ENCODE data around the gene RAD51B. TPM values are rescaled to one million over a fixed set of nuclear protein-coding genes. Genes with fewer than 3 reads are reported as not detected.

RAD51B gene
- total and polyA plus RNA-seq, 2 experiments from 2014 or later: 10.1 to 18.0 TPM

DNA sequence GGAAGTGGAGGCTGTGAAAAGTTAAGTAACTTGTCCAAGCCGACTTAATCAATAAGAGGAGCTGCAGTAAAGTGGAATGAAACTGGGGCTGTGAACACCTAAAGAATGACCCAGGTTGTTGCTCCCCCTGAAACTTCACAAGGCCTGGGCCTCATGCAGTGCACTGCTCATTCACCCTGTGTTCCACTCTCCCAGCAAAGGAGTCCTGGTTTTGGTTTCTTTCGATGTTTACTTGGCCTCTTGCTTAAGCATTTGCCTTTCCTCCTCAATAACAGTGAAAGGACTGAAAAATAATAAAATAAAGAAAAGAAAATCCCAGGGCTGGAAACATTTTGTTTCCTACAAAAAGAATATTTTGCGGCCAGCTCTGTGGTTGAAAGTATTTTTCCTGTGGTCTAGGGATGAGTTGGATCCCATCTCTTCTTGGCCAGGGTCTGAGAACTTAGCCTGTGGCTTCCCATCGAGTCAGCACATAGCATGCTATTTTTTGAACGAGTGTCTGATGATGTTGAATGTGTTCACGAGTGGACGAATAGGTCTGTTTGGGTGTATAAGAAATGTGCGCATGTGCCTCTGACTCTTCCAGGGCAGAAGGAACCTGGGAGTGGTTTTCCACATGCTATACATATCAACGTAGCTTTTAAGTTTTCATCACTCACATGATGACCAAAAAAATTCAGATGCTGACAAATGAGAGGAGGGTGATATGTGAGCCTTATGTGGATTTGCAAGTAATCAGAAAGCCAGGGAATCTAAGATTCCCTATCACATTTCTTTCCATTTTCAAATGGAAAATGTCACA lies 623.5 kb downstream of the RAD51B start:
- no peaks in the 10 kb centered on the region for H3K9me3 ChIP-seq (ENCODE audit: low read depth)
- H2AFZ ChIP-seq: no peak overlapping the region
- H3K4me3 ChIP-seq: no peak overlapping the region
- no peaks in the 10 kb centered on the region for H3K9me2 ChIP-seq (replicated peaks; ENCODE audit: insufficient read depth)
- TF ChIP-seq EZH2 (IDR thresholded peaks at IDR 0.05; ENCODE audit: borderline replicate concordance) (no peak), EZH2phosphoT487 (IDR thresholded peaks at IDR 0.05; ENCODE audit: low read depth, severe bottlenecking, unreplicated experiment) (no peak)
- TF ChIP-seq, protein P1, sequence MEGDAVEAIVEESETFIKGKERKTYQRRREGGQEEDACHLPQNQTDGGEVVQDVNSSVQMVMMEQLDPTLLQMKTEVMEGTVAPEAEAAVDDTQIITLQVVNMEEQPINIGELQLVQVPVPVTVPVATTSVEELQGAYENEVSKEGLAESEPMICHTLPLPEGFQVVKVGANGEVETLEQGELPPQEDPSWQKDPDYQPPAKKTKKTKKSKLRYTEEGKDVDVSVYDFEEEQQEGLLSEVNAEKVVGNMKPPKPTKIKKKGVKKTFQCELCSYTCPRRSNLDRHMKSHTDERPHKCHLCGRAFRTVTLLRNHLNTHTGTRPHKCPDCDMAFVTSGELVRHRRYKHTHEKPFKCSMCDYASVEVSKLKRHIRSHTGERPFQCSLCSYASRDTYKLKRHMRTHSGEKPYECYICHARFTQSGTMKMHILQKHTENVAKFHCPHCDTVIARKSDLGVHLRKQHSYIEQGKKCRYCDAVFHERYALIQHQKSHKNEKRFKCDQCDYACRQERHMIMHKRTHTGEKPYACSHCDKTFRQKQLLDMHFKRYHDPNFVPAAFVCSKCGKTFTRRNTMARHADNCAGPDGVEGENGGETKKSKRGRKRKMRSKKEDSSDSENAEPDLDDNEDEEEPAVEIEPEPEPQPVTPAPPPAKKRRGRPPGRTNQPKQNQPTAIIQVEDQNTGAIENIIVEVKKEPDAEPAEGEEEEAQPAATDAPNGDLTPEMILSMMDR (IDR thresholded peaks at IDR 0.05; ENCODE audit: poor library complexity): no peak
- H3K27me3 ChIP-seq: no peaks in the 10 kb centered on the region
- H4K20me1 ChIP-seq (ENCODE audit: insufficient read depth, poor library complexity, severe bottlenecking): no peaks in the 10 kb centered on the region
- no peak overlapping the region for H3K4me2 ChIP-seq
- WGBS (ENCODE audit: low lambda C conversion rate, missing lambda C conversion rate): 87% methylated on average over 9 of the region's 9 CpGs
- DNase-seq (ENCODE audit: low spot score): no peak
- no peaks in the 10 kb centered on the region for H3K79me2 ChIP-seq
- H3K27ac ChIP-seq: no peak overlapping the region
- peaks cover 4% of the 10 kb centered on the region for H3K4me1 ChIP-seq (ENCODE audit: insufficient read depth)
- no peaks in the 10 kb centered on the region for H3K36me3 ChIP-seq (replicated peaks; ENCODE audit: insufficient read depth, low read depth)

DNA sequence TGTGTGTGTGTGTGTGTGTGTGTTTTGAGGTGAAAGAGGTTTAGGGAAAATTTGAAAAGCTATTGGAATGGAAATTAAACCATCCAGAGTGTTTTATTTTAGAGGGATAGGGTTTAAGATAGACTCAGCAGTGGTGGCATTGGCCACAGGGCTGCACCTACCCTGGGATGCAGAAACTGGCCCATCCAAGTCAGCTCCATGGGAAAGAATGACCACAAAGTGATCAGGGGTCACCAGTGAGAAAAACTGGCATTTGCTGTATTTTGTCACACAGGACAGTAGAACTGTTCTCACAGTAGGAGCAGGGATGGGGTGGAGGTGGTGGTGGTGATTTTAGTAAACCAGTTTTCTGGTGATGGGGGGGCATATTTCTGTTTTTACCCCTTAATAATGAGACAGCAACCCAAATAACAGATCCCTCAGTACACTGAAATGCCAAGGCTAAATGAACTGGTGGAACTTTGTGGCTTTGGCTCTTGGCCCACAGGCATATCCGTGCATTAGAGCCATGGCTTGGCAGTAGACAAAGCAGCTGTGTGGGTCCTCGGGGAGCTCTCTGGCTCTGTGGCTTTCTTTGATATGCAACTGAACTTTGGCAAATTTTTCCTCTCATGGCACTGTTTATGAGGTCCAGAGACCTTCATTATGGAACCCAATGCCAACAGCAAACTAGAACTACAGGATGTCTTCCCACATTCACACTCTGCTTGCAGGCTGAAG lies 625.0 kb downstream of the RAD51B start:
- WGBS (ENCODE audit: low lambda C conversion rate, missing lambda C conversion rate): 57% methylated on average over 2 of the region's 2 CpGs
- TF ChIP-seq EZH2phosphoT487 (IDR thresholded peaks at IDR 0.05; ENCODE audit: low read depth, severe bottlenecking, unreplicated experiment) (no peak), EZH2 (IDR thresholded peaks at IDR 0.05; ENCODE audit: borderline replicate concordance) (no peak)
- TF ChIP-seq, protein P1 (IDR thresholded peaks at IDR 0.05; ENCODE audit: poor library complexity): no peak
- H3K9me2 ChIP-seq (replicated peaks; ENCODE audit: insufficient read depth): no peaks in the 10 kb centered on the region
- no peak overlapping the region for H3K4me3 ChIP-seq
- H3K4me2 ChIP-seq: no peak overlapping the region
- no peak overlapping the region for H3K27ac ChIP-seq
- no peaks in the 10 kb centered on the region for H3K36me3 ChIP-seq (replicated peaks; ENCODE audit: insufficient read depth, low read depth)
- H3K27me3 ChIP-seq: no peaks in the 10 kb centered on the region
- H3K4me1 ChIP-seq (ENCODE audit: insufficient read depth): peaks cover 12% of the 10 kb centered on the region
- no peak for DNase-seq (ENCODE audit: low spot score)
- H2AFZ ChIP-seq: no peak overlapping the region
- H3K9me3 ChIP-seq (ENCODE audit: low read depth): no peaks in the 10 kb centered on the region
- H3K79me2 ChIP-seq: no peaks in the 10 kb centered on the region
- H4K20me1 ChIP-seq (ENCODE audit: insufficient read depth, poor library complexity, severe bottlenecking): no peaks in the 10 kb centered on the region

DNA sequence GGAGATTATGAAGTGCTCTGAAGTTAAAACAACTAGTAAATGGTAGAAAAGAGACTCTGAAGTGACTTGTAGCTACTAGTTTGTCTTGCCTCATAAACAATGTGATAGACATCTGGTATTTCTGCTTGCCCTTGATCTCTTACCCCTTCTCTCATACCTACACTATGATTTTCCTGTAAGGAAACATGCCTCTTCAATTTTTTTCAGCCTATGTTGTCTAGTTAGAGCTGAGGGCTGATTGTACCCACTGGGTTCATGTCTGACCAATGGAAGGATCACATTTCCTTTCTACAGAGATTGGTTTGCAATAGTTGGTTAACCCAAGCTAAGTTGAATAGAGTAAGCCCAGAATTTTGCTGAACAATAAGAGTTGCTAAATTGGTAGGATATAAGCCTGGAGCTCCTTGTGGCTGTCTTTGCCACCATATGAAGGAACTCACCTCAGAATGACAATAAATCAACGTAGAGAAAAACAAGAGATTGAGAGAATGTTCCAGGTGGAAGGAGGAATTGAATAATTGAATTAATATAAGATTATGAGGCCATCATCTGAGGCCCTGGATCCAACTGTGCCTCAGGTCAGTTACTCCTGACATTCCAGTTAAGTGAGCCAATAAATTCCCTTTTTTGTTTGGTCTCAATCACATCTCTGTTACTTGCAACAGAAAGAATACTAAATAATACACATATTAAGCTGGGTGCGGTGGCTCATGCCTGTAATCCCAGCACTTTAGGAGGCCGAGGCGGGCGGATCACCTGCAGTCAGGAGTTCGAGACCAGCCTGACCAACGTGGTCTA lies 626.9 kb downstream of the RAD51B start:
- H3K4me1 ChIP-seq (ENCODE audit: insufficient read depth): peaks cover 13% of the 10 kb centered on the region
- 97% methylated on average over 7 of the region's 7 CpGs for WGBS (ENCODE audit: low lambda C conversion rate, missing lambda C conversion rate)
- no peaks in the 10 kb centered on the region for H3K79me2 ChIP-seq

More for the DNA sequence above, 626.9 kb downstream of the RAD51B start:
- no peaks in the 10 kb centered on the region for H3K9me3 ChIP-seq (ENCODE audit: low read depth)
- no peak overlapping the region for H3K27ac ChIP-seq
- H3K4me2 ChIP-seq: no peak overlapping the region
- no peak for DNase-seq (ENCODE audit: low spot score)
- H2AFZ ChIP-seq: no peak overlapping the region
- H3K36me3 ChIP-seq (replicated peaks; ENCODE audit: insufficient read depth, low read depth): no peaks in the 10 kb centered on the region
- H3K27me3 ChIP-seq: no peaks in the 10 kb centered on the region
- H4K20me1 ChIP-seq (ENCODE audit: insufficient read depth, poor library complexity, severe bottlenecking): no peaks in the 10 kb centered on the region
- no peak overlapping the region for H3K4me3 ChIP-seq
- H3K9me2 ChIP-seq (replicated peaks; ENCODE audit: insufficient read depth): no peaks in the 10 kb centered on the region
- TF ChIP-seq, protein P1 (IDR thresholded peaks at IDR 0.05; ENCODE audit: poor library complexity): no peak
- TF ChIP-seq EZH2 (IDR thresholded peaks at IDR 0.05; ENCODE audit: borderline replicate concordance) (no peak), EZH2phosphoT487 (IDR thresholded peaks at IDR 0.05; ENCODE audit: low read depth, severe bottlenecking, unreplicated experiment) (no peak)

Measured in hepatocyte (in vitro differentiated cells).